Neuron (in vitro differentiated cells): ENCODE measurements around the gene CCNY.

Experiments
- H2AFZ ChIP-seq: one replicate; pipeline ENCODE4 v1.6.1; 2013; ENCODE audit warnings: low read depth, mild to moderate bottlenecking, inconsistent platforms, low read length, moderate library complexity
- H3K27me3 ChIP-seq: one replicate; pipeline ENCODE4 v1.6.1; 2013; ENCODE audit warnings: low read length; ENCODE audit not compliant: insufficient read depth
- H3K36me3 ChIP-seq: one replicate; pipeline ENCODE4 v1.6.1; 2013; ENCODE audit warnings: low read length; ENCODE audit not compliant: insufficient read depth
- H3K4me1 ChIP-seq: one replicate; pipeline ENCODE4 v1.6.1; 2013; ENCODE audit warnings: low read length; ENCODE audit not compliant: insufficient read depth
- H3K4me3 ChIP-seq: 2 replicates; pipeline ENCODE4 v1.5.1; 2013; ENCODE audit warnings: mild to moderate bottlenecking, low read length, moderate library complexity
- H3K9me3 ChIP-seq: one replicate; pipeline ENCODE4 v1.6.1; 2013; ENCODE audit warnings: low read length

The CCNY gene

DNA sequence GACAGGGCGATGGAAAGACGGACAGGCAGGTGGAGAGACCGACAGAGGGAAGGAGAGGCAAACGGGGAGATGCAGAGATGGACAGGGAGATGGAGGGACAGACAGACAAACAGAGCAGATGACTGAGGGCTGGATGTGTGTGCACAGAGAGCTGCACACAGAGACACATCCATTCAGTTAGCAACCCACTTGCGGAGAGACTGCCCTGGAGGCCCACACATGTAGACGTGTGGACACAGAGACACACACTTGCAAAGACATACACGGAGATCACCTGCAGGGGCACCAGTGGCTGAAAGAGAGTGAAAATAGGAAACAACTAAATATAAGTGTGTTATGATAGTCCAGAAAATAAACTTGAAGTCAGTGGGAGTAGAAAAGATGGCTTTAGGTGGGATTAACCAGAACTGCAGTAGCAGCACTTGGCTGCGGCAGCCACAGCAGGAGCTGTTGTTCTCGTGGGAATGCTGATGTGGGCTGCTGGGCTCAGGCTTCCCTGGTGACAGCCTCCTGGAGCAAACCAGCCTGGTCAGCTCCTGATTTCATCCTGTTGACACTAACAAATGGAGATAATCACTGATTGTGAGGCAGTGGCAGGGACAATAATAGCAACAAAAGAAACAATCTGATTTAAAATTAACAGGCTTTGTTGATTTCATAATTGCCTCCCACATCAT, 134.1 kb downstream of the CCNY start:
- Histone ChIP-seq H3K4me1 (peaks cover 51% of the 10 kb centered on the region), H2AFZ (no peak overlapping the region), H3K9me3 (no peaks in the 10 kb centered on the region), H3K4me3 (no peak overlapping the region), H3K27me3 (no peaks in the 10 kb centered on the region), H3K36me3 (no peaks in the 10 kb centered on the region)

DNA sequence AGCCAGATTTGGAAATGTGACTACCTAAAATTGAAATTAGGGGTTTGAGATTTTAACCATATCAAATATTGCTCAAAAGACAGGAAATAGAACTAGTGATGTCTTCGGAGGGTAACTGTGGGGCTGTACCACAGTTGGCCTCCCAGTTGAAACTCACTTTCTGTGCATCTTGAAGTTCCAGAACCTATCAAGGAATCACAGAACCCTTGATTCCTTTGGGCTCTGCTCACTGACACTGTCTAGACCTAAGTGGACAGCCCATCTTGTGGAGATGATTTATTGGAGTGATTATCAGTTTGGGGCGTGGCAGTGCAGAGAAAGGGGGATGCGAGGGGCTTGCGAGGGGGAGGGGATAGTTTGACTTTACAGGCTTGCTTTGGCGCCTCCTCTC, 134.6 kb downstream of the CCNY start:
- Histone ChIP-seq H2AFZ (no peak overlapping the region), H3K27me3 (no peaks in the 10 kb centered on the region), H3K4me1 (peaks cover 46% of the 10 kb centered on the region), H3K36me3 (no peaks in the 10 kb centered on the region), H3K9me3 (no peaks in the 10 kb centered on the region), H3K4me3 (no peak overlapping the region)

- H3K4me1 ChIP-seq, result peaks cover 41% of the 10 kb centered on the region
Measured at GRCh38 chr10:35471435-35471834, 135.1 kb downstream of the CCNY start.

DNA sequence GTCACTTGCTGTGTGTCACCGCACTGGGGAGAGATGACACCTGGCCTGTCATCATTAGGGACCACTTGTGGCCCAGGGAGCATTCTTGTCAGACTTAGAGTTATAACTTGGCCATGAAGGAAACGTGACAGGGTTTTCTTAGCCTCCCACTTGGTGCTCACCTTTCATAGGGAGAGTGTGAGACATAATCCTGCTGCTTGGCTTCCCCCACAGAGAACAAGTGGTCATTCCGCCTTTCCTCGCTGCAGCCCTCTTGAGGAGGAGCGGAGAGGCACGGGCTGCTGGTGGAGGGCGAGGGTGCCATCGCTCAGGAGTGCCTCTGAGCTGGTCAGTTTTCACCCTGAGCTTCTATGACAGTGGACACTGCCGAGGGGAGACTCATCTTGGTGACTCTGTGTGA, 143.8 kb downstream of the CCNY start:
- no peaks in the 10 kb centered on the region for H3K4me1 ChIP-seq
- H3K36me3 ChIP-seq, result peaks cover 4% of the 10 kb centered on the region
- H3K4me3 ChIP-seq, result no peak overlapping the region
- H2AFZ ChIP-seq, result no peak overlapping the region
- H3K9me3 ChIP-seq, result peaks cover 5% of the 10 kb centered on the region
- H3K27me3 ChIP-seq, result no peaks in the 10 kb centered on the region

More at GRCh38 chr10:35471435-35471834, 135.1 kb downstream of the CCNY start:
- Histone ChIP-seq H3K36me3 (no peaks in the 10 kb centered on the region), H3K27me3 (no peaks in the 10 kb centered on the region), H2AFZ (no peak overlapping the region), H3K4me3 (no peak overlapping the region), H3K9me3 (no peaks in the 10 kb centered on the region)

DNA sequence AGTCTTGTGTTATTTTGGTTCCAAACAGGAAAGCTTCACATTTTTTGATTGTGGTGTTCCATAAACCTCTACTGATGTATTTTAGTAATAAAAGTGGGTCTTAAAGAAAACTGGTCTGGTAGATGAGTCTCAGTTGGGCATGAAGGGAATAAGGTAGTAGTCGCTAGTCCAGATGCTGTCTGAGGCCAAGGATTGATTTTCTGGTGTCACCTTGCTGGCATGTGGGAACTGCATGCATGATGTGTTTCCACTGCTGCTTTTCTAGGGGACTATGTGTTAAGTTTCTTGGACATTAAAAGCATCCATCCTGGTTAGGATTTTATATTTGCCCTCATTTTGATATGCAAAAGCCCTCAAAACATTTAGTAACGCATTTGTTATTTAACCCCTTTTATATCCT, 145.1 kb downstream of the CCNY start:
- Histone ChIP-seq H3K36me3 (peaks cover 9% of the 10 kb centered on the region), H3K27me3 (no peaks in the 10 kb centered on the region), H3K9me3 (peaks cover 5% of the 10 kb centered on the region), H3K4me3 (no peak overlapping the region), H3K4me1 (no peaks in the 10 kb centered on the region), H2AFZ (no peak overlapping the region)

DNA sequence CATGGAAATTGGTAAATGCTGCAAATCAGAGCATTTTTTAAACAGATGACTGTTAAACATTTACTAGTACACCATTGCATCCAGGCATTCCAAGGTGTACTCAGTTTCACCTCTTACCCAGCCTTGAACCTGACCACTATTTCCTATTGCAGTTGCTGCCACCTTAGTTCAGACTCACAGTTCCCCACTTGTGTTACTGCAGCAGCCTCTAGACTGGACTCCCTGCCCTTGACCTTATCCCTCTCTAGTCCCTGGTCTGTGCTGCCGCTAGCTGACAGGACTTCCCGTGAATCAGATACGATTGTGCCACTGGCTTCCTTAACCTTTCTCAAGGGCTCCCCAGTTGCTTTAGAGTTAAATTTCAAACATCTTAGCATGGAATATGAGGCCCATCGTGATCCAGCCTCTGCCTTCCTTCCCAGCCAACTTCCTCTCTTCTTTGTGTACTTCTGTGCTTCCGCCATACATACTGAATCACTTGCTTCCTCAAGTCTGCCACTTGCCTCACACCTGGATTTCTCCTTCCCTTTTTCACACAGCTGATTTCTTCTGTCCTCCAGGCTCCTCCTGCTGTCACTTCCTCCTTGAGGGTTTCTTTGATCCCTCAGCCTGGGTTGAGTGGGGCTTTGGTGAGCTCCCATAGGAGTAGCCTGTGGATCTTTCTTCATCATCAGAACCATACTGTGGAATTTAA, 150.1 kb downstream of the CCNY start:
- H3K4me1 ChIP-seq, result no peaks in the 10 kb centered on the region
- peaks cover 7% of the 10 kb centered on the region for H3K9me3 ChIP-seq
- no peaks in the 10 kb centered on the region for H3K27me3 ChIP-seq
- H3K36me3 ChIP-seq, result peaks cover 16% of the 10 kb centered on the region
- H3K4me3 ChIP-seq, result no peak overlapping the region
- H2AFZ ChIP-seq, result no peak overlapping the region

- H2AFZ ChIP-seq, result no peak overlapping the region
- H3K9me3 ChIP-seq, result peaks cover 7% of the 10 kb centered on the region
- H3K27me3 ChIP-seq, result no peaks in the 10 kb centered on the region
- peaks cover 16% of the 10 kb centered on the region for H3K36me3 ChIP-seq
- H3K4me3 ChIP-seq, result no peak overlapping the region
- no peaks in the 10 kb centered on the region for H3K4me1 ChIP-seq
Measured at GRCh38 chr10:35487336-35488034, 151.2 kb downstream of the CCNY start.

DNA sequence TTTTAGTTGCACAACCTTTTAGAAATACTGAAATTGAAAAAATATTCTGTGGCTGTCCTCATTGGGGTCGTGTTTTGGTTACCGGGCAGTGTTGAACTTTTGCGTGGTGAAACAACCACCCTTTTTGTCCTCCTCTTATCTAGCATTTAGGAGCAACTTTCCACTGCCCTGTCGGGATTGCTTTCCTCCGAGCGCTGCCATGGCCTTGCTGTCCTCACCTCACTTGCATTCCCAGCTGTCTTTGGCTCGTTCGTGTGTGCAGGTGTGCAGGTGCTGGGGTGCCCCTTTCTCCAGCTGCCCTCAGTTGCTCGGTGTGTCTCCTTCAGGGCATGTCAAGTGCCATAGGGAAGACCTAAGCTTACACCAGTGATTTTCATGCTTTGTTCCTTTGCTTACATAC, 151.9 kb downstream of the CCNY start:
- peaks cover 7% of the 10 kb centered on the region for H3K9me3 ChIP-seq
- no peak overlapping the region for H2AFZ ChIP-seq
- peaks cover 16% of the 10 kb centered on the region for H3K36me3 ChIP-seq
- H3K27me3 ChIP-seq, result no peaks in the 10 kb centered on the region
- no peak overlapping the region for H3K4me3 ChIP-seq
- H3K4me1 ChIP-seq, result no peaks in the 10 kb centered on the region

- Histone ChIP-seq H3K4me3 (no peak overlapping the region), H3K27me3 (no peaks in the 10 kb centered on the region), H3K9me3 (no peaks in the 10 kb centered on the region), H2AFZ (no peak overlapping the region), H3K4me1 (peaks cover 15% of the 10 kb centered on the region), H3K36me3 (no peaks in the 10 kb centered on the region)
Measured at GRCh38 chr10:35492386-35493195, 156.3 kb downstream of the CCNY start.

GRCh38 chr10:35493196-35494118, 157.1 kb downstream of the CCNY start:
- Histone ChIP-seq H2AFZ (no peak overlapping the region), H3K36me3 (no peaks in the 10 kb centered on the region), H3K4me3 (no peak overlapping the region), H3K4me1 (peaks cover 15% of the 10 kb centered on the region), H3K27me3 (no peaks in the 10 kb centered on the region), H3K9me3 (no peaks in the 10 kb centered on the region)

DNA sequence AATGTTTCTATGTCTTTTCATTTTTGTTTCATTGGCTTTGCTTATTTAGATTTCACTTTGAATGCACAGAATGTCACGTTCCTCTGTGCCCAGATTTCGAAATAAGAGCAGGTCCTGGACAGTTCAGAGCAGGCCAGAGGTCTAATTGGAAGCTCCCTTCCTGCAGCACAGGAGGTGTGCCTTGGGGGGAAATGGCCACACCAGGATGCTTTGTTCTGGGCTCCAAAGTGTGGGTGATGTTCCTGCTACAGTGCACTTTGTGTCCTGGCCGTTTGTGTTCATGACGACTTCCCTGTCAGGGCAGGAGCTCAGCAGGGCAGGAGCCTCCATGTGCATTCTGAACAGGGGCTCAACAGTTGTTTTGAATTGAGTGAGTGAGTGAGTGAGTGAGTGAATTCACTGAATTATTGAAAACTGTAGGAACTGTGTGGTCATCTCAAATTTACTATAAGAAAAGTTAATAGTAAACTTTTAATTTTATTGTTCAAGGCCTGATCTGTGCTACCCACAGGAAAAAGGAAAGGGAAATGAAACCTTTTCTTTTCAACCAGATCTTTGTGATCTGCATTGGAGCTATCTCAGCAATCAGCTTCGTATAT, 159.3 kb downstream of the CCNY start:
- Histone ChIP-seq H3K9me3 (no peaks in the 10 kb centered on the region), H3K4me1 (peaks cover 15% of the 10 kb centered on the region), H2AFZ (no peak overlapping the region), H3K36me3 (no peaks in the 10 kb centered on the region), H3K4me3 (no peak overlapping the region), H3K27me3 (no peaks in the 10 kb centered on the region)

DNA sequence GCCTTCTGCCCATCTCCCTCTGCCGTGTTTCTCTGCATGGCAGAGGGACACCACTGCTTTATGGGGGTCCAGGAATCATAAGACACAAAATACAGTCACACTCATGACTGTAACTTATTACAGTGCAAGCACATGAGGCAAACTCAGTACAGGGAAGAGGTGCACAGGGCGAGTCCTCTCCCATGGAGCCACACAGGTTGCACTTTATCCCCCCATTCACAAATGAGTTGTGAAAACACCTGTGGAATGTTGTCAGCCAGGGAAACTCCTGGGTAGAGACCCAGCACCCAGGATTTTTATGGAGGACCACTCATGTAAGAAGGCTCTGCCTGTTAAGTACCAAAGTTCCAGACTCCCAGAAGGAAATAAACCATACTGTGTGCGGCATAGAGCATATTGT, 161.6 kb downstream of the CCNY start:
- no peaks in the 10 kb centered on the region for H3K9me3 ChIP-seq
- H3K4me3 ChIP-seq, result no peak overlapping the region

More for the DNA sequence above, 161.6 kb downstream of the CCNY start:
- Histone ChIP-seq H3K36me3 (no peaks in the 10 kb centered on the region), H3K27me3 (no peaks in the 10 kb centered on the region), H3K4me1 (peaks cover 15% of the 10 kb centered on the region), H2AFZ (no peak overlapping the region)
